Measurements from ENCODE around the gene MATN1.
"Not testable (repeated sequence)": the region's sequence is repeated elsewhere in the genome, so short reads cannot be mapped to it uniquely, and the experiment has no call there.

The MATN1 gene

GRCh38 chr1:30691480-30691879 is 31.9 kb downstream of the MATN1 start:
- H3K4me3 ChIP-seq (replicated peaks; ENCODE audit: insufficient read depth, low read length) = no peak overlapping the region
- TF ChIP-seq GABPA (IDR thresholded peaks at IDR 0.05; ENCODE audit: low read depth) = no peak
- peaks cover 2% of the 10 kb centered on the region for H3K27me3 ChIP-seq (ENCODE audit: insufficient read depth, poor library complexity, severe bottlenecking)
- H3K27ac ChIP-seq (replicated peaks) = no peak overlapping the region
- DNase-seq (ENCODE audit: low read depth in 1 of 2, low spot score in 1 of 2) = no peak

- TF ChIP-seq GABPA (IDR thresholded peaks at IDR 0.05; ENCODE audit: low read depth) (no peak), CTCF (IDR thresholded peaks at IDR 0.05; ENCODE audit: insufficient read depth, low read length) (no peak), REST (IDR thresholded peaks at IDR 0.05; ENCODE audit: insufficient replicate concordance, low read depth) (no peak), SPI1 (IDR thresholded peaks at IDR 0.05; ENCODE audit: borderline replicate concordance, low read depth) (no peak), POLR2AphosphoS5 (IDR thresholded peaks at IDR 0.05; ENCODE audit: low read depth) (no peak)
- no peak for DNase-seq (ENCODE audit: low read depth in 1 of 2, low spot score in 1 of 2)
- Histone ChIP-seq H3K27ac (replicated peaks) (no peak overlapping the region), H3K4me3 (replicated peaks; ENCODE audit: insufficient read depth, low read length) (no peak overlapping the region), H3K27me3 (ENCODE audit: insufficient read depth, poor library complexity, severe bottlenecking) (no peaks in the 10 kb centered on the region)
Measured at GRCh38 chr1:30689901-30690645, 33.3 kb downstream of the MATN1 start.

GRCh38 chr1:30688920-30689794 is 34.2 kb downstream of the MATN1 start:
- DNase-seq (ENCODE audit: low read depth in 1 of 2, low spot score in 1 of 2) = no peak
- H3K4me3 ChIP-seq (replicated peaks; ENCODE audit: insufficient read depth, low read length) = no peak overlapping the region
- TF ChIP-seq REST (IDR thresholded peaks at IDR 0.05; ENCODE audit: insufficient replicate concordance, low read depth) = no peak
- TF ChIP-seq SPI1 (IDR thresholded peaks at IDR 0.05; ENCODE audit: borderline replicate concordance, low read depth) = no peak
- no peak for TF ChIP-seq CTCF (IDR thresholded peaks at IDR 0.05; ENCODE audit: insufficient read depth, low read length)
- no peak for TF ChIP-seq GABPA (IDR thresholded peaks at IDR 0.05; ENCODE audit: low read depth)
- TF ChIP-seq POLR2AphosphoS5 (IDR thresholded peaks at IDR 0.05; ENCODE audit: low read depth) = no peak
- peaks cover 9% of the 10 kb centered on the region for H3K27me3 ChIP-seq (ENCODE audit: insufficient read depth, poor library complexity, severe bottlenecking)
- no peak overlapping the region for H3K27ac ChIP-seq (replicated peaks)

GRCh38 chr1:30688516-30688915 is 34.9 kb downstream of the MATN1 start:
- H3K4me3 ChIP-seq (replicated peaks; ENCODE audit: insufficient read depth, low read length); H3K27ac ChIP-seq (replicated peaks); H3K27me3 ChIP-seq (ENCODE audit: insufficient read depth, poor library complexity, severe bottlenecking); DNase-seq (ENCODE audit: low read depth in 1 of 2, low spot score in 1 of 2): not testable (repeated sequence)
